Ovary (tissue), 9 donors: ENCODE measurements around the gene PCTP. TPM values are rescaled to one million over a fixed set of nuclear protein-coding genes. Genes with fewer than 3 reads are reported as not detected.

Experiments
- DNase-seq, 5 donors: peaks; one replicate each; pipeline ENCODE4 v3.0.0-alpha.2; 2019 to 2020
- H3K27ac ChIP-seq, 2 donors: fragments of 200-600 bp; one replicate each; pipeline versions ENCODE4 v1.5.1 to v1.8.0; 2019 to 2022
- H3K27me3 ChIP-seq: fragments of 200-600 bp; one replicate; pipeline ENCODE4 v1.8.0; 2022
- H3K36me3 ChIP-seq: fragments of 200-600 bp; sonication (generic); one replicate; pipeline ENCODE4 v1.5.1; 2019
- H3K4me1 ChIP-seq: one replicate; pipeline ENCODE4 v1.8.1; 2013; ENCODE audit warnings: mild to moderate bottlenecking, moderate library complexity; ENCODE audit not compliant: insufficient read depth
- H3K4me3 ChIP-seq: fragments of 200-600 bp; sonication (generic); one replicate; pipeline ENCODE4 v1.5.1; 2017
- H3K9me3 ChIP-seq, 2 donors: fragments of 200-600 bp in 1 of 2; sonication (generic) in 1 of 2; one replicate each; pipeline versions ENCODE4 v1.5.1 to v1.8.1; 2013 to 2019; ENCODE audit warnings: mild to moderate bottlenecking in 1 of 2, moderate library complexity in 1 of 2
- EP300 ChIP-seq: sonication (generic); formaldehyde crosslinking; IDR thresholded peaks from one replicate; pipeline ENCODE4 v1.6.1; 2017; ENCODE audit warnings: antibody characterized with exemption
- POLR2A ChIP-seq: fragments of 450-650 bp; IDR thresholded peaks from one replicate; pipeline ENCODE4 v1.6.1; 2017; ENCODE audit warnings: antibody characterized with exemption, mild to moderate bottlenecking, moderate library complexity
- WGBS, 3 donors: extraction: QIAGEN DNeasy Blood & Tissue Kit in 1 of 3; methylation state at CpG; one replicate each; pipeline versions ENCODE4 v1.1.5 to v1.1.7; 2013 to 2017; 5-methylcytosine and 5-hydroxymethylcytosine counted together
- intact Hi-C, 4 donors: fragments of 100-400 bp; cut with DNase I; formaldehyde crosslinking; loops; one replicate each; pipeline versions ENCODE4 v1.11.0 to v1.15.1; 2022 to 2023
- polyA plus RNA-seq, 2 donors: library from polyadenylated mRNA; stranded (reverse); fragments of 200-250 nt in 1 of 2; fragments of 350-450 nt in 1 of 2; fragmentation: Illumina TruSeq in 1 of 2; extraction: RNeasy Lipid Tissue Mini Kit (QIAGEN cat#74804) in 1 of 2; gene quantifications; one replicate each; pipeline ENCODE4 v1.2.3, GENCODE V29; 2013 to 2014
- total RNA-seq, 7 donors: library from RNA; depleted of rRNA in 2 of 7; stranded (reverse); fragments of >200 nt in 2 of 7; fragmentation: NEBNext Ultra II Directional in 3 of 7; extraction: Animal tissue kit (Norgen Biotek cat#: 25700) in 3 of 7; gene quantifications; one replicate each; pipeline versions ENCODE4 v1.1.0 to v1.2.4, GENCODE V29; 2016 to 2023
- TF ChIP-seq, protein P1 (sequence below), 3 donors: fragments of 450-650 bp in 2 of 3; fragments of 200-600 bp in 1 of 3; IDR thresholded peaks; one replicate each; pipeline versions ENCODE4 v1.5.1 to v1.8.0; 2016 to 2022; ENCODE audit warnings: antibody characterized with exemption in 3 of 3, mild to moderate bottlenecking in 1 of 3
- donor health status: DM: no; HTN: no; CAD: no; lungs with moderate emphysema.
- donor health status: DM: no; HTN: no; CAD: no.
- donor health status: Bipolar disorder and iron deficiency.
- donor health status: DM: yes; HTN: yes; CAD: no.
- donor health status: DM: no; HTN: no; CAD: no.
- donor health status: DM: yes; HTN: yes; CAD: no.

The PCTP gene
- total and polyA plus RNA-seq, 9 donors = 7.2 to 18.8 (median 11.8) TPM

DNA sequence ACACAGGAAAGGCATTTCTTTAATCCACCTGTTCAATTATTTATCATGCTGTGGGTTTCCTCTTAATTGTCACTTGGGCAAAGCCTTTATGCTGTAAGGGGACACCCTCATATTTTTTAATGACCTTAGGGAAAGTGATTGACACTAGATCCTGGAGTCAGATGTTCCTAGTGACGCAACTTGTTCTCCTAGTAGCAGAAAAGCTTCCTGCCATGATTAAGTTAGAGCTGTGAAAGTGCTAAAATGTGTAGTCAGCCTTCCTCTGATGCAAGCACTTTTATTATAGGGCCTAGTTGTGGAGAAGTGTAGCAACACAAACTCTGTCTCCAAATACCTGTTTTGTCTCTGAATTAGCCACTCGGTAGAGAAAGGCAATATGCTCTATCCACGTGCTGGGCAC is 40.4 kb upstream of the PCTP start:
- no peaks in the 10 kb centered on the region for H3K4me1 ChIP-seq
- 76 to 92% (median 91%) methylated on average over 3 of the region's 3 CpGs for WGBS, 3 donors

DNA sequence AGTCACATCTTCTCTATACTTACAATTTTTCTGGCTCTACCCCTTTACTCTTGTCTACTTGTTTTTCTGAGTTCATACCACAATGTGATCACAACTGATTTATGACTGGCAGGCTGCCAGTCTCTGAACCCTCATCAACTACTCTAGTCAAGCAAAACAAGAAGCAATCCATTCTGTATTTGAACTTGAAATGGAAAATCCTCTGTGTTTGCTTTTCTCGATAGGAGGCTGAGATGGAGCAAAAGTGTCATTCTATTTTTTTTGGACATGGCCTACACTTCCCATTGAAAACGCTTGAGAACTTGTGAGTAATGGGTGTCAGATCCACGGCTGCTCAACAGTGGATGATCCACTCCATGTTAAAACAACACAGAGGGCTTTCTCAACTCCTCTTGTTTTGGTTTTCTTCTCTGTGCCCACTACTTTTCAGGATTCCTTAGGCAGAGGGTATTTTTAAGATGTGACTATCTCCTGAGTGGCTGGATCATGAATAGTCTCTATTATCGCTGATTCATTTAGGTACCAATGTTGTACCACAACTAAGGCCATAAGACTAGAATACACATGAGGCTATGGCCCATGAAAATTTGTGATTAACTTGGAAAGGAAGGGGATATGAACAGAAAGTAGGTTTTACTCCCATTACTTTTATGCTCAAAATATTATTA is 39.9 kb upstream of the PCTP start:
- Histone ChIP-seq H3K4me3 (no peak overlapping the region), H3K4me1 (no peaks in the 10 kb centered on the region), H3K36me3 (no peaks in the 10 kb centered on the region), H3K27me3 (no peaks in the 10 kb centered on the region), H3K27ac (no peak overlapping the region), H3K9me3 (no peaks in the 10 kb centered on the region)
- no peak for DNase-seq
- intact Hi-C loops = loop anchor here in 3 of 4 donors (10.0 kb wide), 1 partner anchor 66 kb away; no protein-coding TSS in a partner anchor
- WGBS, 3 donors = 81 to 86% (median 82%) methylated on average over 4 of the region's 4 CpGs
- TF ChIP-seq EP300 = no peak
- no peak for TF ChIP-seq POLR2A
- TF ChIP-seq, protein P1, sequence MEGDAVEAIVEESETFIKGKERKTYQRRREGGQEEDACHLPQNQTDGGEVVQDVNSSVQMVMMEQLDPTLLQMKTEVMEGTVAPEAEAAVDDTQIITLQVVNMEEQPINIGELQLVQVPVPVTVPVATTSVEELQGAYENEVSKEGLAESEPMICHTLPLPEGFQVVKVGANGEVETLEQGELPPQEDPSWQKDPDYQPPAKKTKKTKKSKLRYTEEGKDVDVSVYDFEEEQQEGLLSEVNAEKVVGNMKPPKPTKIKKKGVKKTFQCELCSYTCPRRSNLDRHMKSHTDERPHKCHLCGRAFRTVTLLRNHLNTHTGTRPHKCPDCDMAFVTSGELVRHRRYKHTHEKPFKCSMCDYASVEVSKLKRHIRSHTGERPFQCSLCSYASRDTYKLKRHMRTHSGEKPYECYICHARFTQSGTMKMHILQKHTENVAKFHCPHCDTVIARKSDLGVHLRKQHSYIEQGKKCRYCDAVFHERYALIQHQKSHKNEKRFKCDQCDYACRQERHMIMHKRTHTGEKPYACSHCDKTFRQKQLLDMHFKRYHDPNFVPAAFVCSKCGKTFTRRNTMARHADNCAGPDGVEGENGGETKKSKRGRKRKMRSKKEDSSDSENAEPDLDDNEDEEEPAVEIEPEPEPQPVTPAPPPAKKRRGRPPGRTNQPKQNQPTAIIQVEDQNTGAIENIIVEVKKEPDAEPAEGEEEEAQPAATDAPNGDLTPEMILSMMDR (IDR thresholded peaks at IDR 0.05) = no peak

More for the DNA sequence above, 40.4 kb upstream of the PCTP start:
- H3K4me3 ChIP-seq = no peak overlapping the region
- no peak overlapping the region for H3K27ac ChIP-seq
- TF ChIP-seq, protein P1 (IDR thresholded peaks at IDR 0.05) = no peak
- TF ChIP-seq POLR2A (no peak), EP300 (no peak)
- no peaks in the 10 kb centered on the region for H3K36me3 ChIP-seq
- intact Hi-C loops = loop anchor here in 3 of 4 donors (10.0 kb wide), 1 partner anchor 66 kb away; no protein-coding TSS in a partner anchor
- no peak for DNase-seq
- H3K27me3 ChIP-seq = no peaks in the 10 kb centered on the region
- no peaks in the 10 kb centered on the region for H3K9me3 ChIP-seq

DNA sequence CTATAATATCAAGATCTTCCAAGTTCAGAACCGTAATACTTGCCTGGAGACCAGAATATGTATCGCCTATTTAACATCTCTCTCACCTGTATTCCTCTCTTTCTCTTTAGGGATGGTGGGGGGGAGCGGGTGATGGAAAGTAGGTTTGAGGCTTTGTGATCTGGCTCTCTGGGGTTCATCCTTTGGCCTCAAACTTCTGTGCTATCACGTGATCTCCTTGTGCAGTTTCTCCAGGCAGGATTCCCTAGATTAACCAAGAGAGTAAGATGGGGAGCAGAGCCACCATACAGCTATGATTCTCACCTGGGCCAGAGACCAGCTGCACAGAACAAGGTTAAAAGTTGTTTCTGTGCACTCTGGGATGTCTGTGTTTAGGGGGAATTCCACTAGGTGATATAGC is 33.4 kb upstream of the PCTP start:
- Histone ChIP-seq H3K27me3 (no peaks in the 10 kb centered on the region), H3K27ac (no peak overlapping the region), H3K9me3 (no peaks in the 10 kb centered on the region), H3K4me3 (no peak overlapping the region), H3K4me1 (no peaks in the 10 kb centered on the region), H3K36me3 (no peaks in the 10 kb centered on the region)
- 88 to 95% (median 89%) methylated on average over 4 of the region's 4 CpGs for WGBS, 3 donors
- intact Hi-C loops = loop anchor here (5.0 to 10.0 kb wide), 4 partner anchors 73 to 195 kb away; no protein-coding TSS in a partner anchor
- DNase-seq = no peak
- TF ChIP-seq EP300 = no peak

DNA sequence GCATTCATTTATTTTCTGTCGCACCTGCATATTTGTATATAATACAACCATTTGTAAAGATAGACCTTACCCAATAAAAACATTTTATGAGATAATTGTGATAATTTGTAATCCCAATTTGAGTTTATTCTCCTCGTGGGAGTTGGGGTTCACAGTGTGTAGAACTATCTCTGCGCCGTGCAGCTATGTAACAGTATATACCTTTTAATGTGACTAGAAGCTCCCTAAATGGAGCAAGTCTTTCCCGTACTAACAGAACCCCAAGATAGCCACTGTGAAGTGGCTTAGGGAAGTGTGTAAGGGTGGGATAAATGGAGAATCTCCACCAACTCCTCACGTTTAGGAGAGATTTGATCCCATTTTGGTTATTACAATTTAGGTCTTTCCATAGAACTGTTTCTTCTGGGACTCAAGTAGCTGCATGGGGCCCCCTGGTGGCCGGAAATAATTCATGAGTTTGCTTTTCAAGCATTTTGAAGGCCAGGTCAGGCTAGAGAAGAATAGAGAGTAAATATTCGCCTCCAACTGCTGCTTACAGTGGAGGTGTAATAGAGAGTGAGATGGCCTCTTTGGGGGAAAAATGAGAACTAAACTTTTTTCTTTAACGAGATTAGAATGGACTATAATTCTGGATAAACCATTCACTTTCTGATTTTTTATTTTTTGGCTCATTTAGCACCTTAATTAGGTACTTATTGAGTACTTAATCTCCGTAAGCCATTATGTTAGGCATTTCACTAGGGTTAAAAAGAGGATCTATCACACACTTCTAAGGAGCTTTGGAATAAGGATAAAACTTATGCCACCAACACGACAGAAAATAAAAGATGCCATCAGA is 32.7 kb upstream of the PCTP start:
- Histone ChIP-seq H3K4me3 (no peak overlapping the region), H3K36me3 (no peaks in the 10 kb centered on the region), H3K27me3 (no peaks in the 10 kb centered on the region), H3K27ac (no peak overlapping the region), H3K4me1 (no peaks in the 10 kb centered on the region), H3K9me3 (no peaks in the 10 kb centered on the region)
- DNase-seq = peak; percentile 74 to 89 (median 83)
- intact Hi-C loops = loop anchor here (5.0 to 10.0 kb wide), 4 partner anchors 73 to 196 kb away; no protein-coding TSS in a partner anchor
- TF ChIP-seq, protein P1 (IDR thresholded peaks at IDR 0.05) = peak; percentile 66 to 74 (median 69)
- TF ChIP-seq POLR2A (no peak), EP300 (no peak)
- WGBS, 3 donors = 47 to 51% (median 50%) methylated on average over 11 of the region's 11 CpGs
